Immature natural killer cell (primary cell): ENCODE results near the gene EEF1E1. TPM values are rescaled to one million over a fixed set of nuclear protein-coding genes. Genes with fewer than 3 reads are reported as not detected.
"Not testable (repeated sequence)": the region's sequence is repeated elsewhere in the genome, so short reads cannot be mapped to it uniquely, and the experiment has no call there.

Experiments used
- DNase-seq, 3 donors: peaks; one replicate each; pipeline ENCODE4 v3.0.0; 2022; ENCODE audit warnings: mixed read lengths in 1 of 3
- H3K27ac Mint-ChIP-seq, 6 donors: one replicate each; pipeline ENCODE4 v1.8.0; 2020; ENCODE audit warnings: mixed read lengths in 6 of 6, mild to moderate bottlenecking in 5 of 6, inconsistent platforms in 4 of 6, moderate library complexity in 3 of 6
- H3K27me3 Mint-ChIP-seq, 3 donors: one replicate each; pipeline ENCODE4 v1.8.0; 2020 to 2021; ENCODE audit warnings: low read depth in 3 of 3, mild to moderate bottlenecking in 3 of 3, mixed read lengths in 3 of 3, moderate library complexity in 3 of 3, inconsistent platforms in 1 of 3
- H3K36me3 Mint-ChIP-seq, 3 donors: one replicate each; pipeline ENCODE4 v1.8.0; 2020; ENCODE audit warnings: mixed read lengths in 3 of 3, inconsistent platforms in 2 of 3, mild to moderate bottlenecking in 2 of 3
- H3K4me1 Mint-ChIP-seq, 2 donors: one replicate each; pipeline ENCODE4 v1.8.0; 2020; ENCODE audit warnings: inconsistent platforms in 2 of 2, mild to moderate bottlenecking in 2 of 2, mixed read lengths in 2 of 2, moderate library complexity in 1 of 2
- H3K4me3 Mint-ChIP-seq, 5 donors: one replicate each; pipeline ENCODE4 v1.8.0; 2020; ENCODE audit warnings: mild to moderate bottlenecking in 5 of 5, mixed read lengths in 5 of 5, inconsistent platforms in 3 of 5, moderate library complexity in 3 of 5
- H3K9me3 Mint-ChIP-seq, 6 donors: one replicate each; pipeline ENCODE4 v1.8.0; 2020; ENCODE audit warnings: mild to moderate bottlenecking in 6 of 6, mixed read lengths in 6 of 6, inconsistent platforms in 4 of 6, moderate library complexity in 3 of 6
- polyA plus RNA-seq, 3 donors: library from polyadenylated mRNA; unstranded; fragments of 300-500 nt; fragmentation: Illumina TruSeq; gene quantifications; one replicate each; pipeline ENCODE4 v1.2.3, GENCODE V29; 2021

EEF1E1 gene
- polyA plus RNA-seq, 3 donors from 2014 or later: 34.2 to 94.0 (median 40.7) TPM

DNA sequence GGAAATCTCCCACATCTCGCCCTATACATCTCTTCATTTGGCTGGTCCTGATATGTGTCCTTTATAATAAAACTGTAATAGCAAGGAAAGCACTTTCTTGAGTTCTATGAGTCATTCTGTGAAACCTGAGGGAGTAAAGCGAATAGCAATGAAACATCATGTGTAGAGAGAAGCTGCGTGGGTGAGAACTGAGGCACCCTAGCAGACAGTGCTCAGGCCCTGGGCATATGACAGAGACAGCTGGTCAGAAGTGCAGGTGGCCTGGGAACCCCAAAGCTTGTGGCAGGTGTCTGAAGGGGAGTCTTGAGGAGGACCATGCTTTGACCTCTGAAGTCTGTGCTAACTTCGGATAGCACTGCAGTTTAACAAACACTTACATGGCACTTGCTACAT is 36.8 kb downstream of the EEF1E1 start:
- H3K27ac Mint-ChIP-seq: peak overlapping the region in 3 of 6 donors; percentile 8 to 98 (median 98)
- H3K36me3 Mint-ChIP-seq: no peaks in the 10 kb centered on the region

GRCh38 chr6:8064638-8065518 is 37.5 kb downstream of the EEF1E1 start:
- H3K27ac Mint-ChIP-seq: peak overlapping the region; percentile 91 to 98 (median 98)
- H3K36me3 Mint-ChIP-seq: peaks cover 5% of the 10 kb centered on the region in 3 donors
- H3K4me1 Mint-ChIP-seq: peaks cover 24 to 36% of the 10 kb centered on the region in 2 donors
- H3K27me3 Mint-ChIP-seq: peaks cover 3 to 14% (median 5%) of the 10 kb centered on the region in 3 donors
- DNase-seq: no peak
- H3K9me3 Mint-ChIP-seq: no peaks in the 10 kb centered on the region
- peak overlapping the region; percentile 91 to 94 (median 94) for H3K4me3 Mint-ChIP-seq

More for the DNA sequence above, 36.8 kb downstream of the EEF1E1 start:
- H3K27me3 Mint-ChIP-seq: peaks cover 3 to 13% (median 5%) of the 10 kb centered on the region in 3 donors
- peaks cover 24 to 30% of the 10 kb centered on the region in 2 donors for H3K4me1 Mint-ChIP-seq
- H3K4me3 Mint-ChIP-seq: peak overlapping the region in 2 of 5 donors; percentile 1 to 94
- no peaks in the 10 kb centered on the region for H3K9me3 Mint-ChIP-seq
- DNase-seq: no peak

DNA sequence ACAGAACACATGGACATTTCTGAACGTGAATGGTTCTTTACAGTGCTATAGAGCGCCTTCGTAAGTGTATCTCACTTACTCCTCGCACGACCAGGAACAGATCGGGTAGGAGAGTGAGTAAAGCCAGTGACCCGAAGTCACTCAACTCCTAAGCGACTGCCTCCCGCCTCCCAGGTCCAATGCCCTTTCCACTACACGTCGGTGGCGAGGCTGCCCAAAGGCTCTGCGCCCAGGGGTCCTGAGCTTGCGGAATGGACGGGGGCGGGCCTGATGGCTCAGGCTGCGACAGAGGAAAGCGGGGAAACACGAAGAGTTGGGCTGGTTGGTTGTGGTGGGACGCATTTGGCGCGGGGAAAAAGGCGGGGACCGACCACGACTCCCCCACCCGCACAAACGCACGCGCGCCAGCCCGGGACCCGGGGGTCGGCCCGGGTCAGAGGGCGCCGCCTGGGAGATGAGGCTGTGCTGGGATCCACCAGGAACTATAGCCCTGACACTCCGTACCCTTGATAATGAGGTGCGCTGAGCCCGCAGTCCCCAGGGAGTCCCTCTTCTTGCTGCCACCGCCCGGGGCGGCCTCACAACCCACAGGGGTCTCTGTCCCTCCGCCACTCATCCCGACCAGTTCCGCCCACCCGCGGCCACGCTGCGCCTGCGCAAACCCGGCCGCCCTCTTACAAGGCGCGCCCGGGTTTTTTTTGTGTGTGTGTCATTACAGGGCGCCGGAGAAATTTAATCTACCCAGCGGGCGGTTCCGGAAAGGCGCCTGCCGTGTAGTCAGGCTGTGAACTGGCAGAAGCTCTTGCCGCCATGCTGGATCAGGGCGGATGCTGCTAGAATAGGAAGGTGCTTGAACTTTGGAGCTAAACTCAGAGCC is 38.3 kb downstream of the EEF1E1 start, which contains the start of gene BLOC1S5:
Gene BLOC1S5, minus strand, starts transcription at position 629 of the 877 bp plus-strand sequence. Its CDS starts 13 bp downstream, at position 616.
- H3K27ac Mint-ChIP-seq: peak within 1 kb of the TSS; percentile 91 to 98 (median 98)
- peaks cover 5% of the 10 kb centered on the region in 3 donors for H3K36me3 Mint-ChIP-seq
- H3K4me1 Mint-ChIP-seq: peaks cover 24 to 37% of the 10 kb centered on the region in 2 donors
- DNase-seq: peak; percentile 96 to 97 (median 96)
- H3K27me3 Mint-ChIP-seq: peaks cover 3 to 14% (median 5%) of the 10 kb centered on the region in 3 donors
- H3K4me3 Mint-ChIP-seq: peak within 1 kb of the TSS; percentile 91 to 94 (median 94)
- H3K9me3 Mint-ChIP-seq: no peaks in the 10 kb centered on the region

- Mint-ChIP-seq H3K9me3 (no peaks in the 10 kb centered on the region), H3K4me1 (peaks cover 24 to 41% of the 10 kb centered on the region in 2 donors), H3K4me3 (no peak overlapping the region), H3K36me3 (peaks cover 5 to 8% (median 5%) of the 10 kb centered on the region in 3 donors), H3K27ac (peak overlapping the region in 3 of 6 donors; percentile 2 to 96 (median 21)), H3K27me3 (peaks cover 3 to 14% (median 5%) of the 10 kb centered on the region in 3 donors)
- DNase-seq: no peak
Observed at GRCh38 chr6:8061736-8062135, 40.6 kb downstream of the EEF1E1 start.

GRCh38 chr6:8060346-8060745 is 42.0 kb downstream of the EEF1E1 start:
- peaks cover 5 to 8% (median 5%) of the 10 kb centered on the region in 3 donors for H3K36me3 Mint-ChIP-seq
- peaks cover 3 to 9% (median 5%) of the 10 kb centered on the region in 3 donors for H3K27me3 Mint-ChIP-seq
- H3K9me3 Mint-ChIP-seq: no peaks in the 10 kb centered on the region
- no peak for DNase-seq
- H3K27ac Mint-ChIP-seq: peak overlapping the region in 2 of 6 donors; percentile 29 to 71
- H3K4me3 Mint-ChIP-seq: no peak overlapping the region
- H3K4me1 Mint-ChIP-seq: peaks cover 22 to 38% of the 10 kb centered on the region in 2 donors

DNA sequence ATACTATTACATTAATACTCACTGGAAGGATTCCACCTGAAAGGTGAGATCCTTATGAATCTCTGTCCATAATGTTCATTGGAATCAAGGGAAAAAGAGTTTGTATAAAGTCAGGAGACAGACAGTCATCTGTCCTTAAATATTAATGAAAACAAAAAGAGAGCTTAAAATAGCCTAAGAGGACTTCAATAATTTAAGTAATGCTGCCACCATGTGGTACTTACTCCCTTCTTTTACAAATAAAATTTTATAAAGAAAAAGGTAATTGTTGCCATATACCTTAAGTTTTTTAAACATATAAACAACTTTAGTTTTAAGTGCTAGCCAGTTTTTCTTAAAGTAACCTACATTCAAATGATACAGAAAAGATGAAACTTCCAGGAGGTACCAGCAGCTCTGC is 43.2 kb downstream of the EEF1E1 start:
- Mint-ChIP-seq H3K9me3 (no peaks in the 10 kb centered on the region), H3K4me1 (peaks cover 11 to 26% of the 10 kb centered on the region in 2 donors), H3K27ac (no peak overlapping the region), H3K36me3 (peaks cover 7 to 8% (median 7%) of the 10 kb centered on the region in 3 donors), H3K4me3 (no peak overlapping the region), H3K27me3 (peaks cover under 1 to 4% (median 2%) of the 10 kb centered on the region in 3 donors)
- no peak for DNase-seq

- H3K27ac Mint-ChIP-seq: no peak overlapping the region
- no peak for DNase-seq
- no peaks in the 10 kb centered on the region for H3K9me3 Mint-ChIP-seq
- H3K27me3 Mint-ChIP-seq: peaks cover 0 to 3% (median 0%) of the 10 kb centered on the region in 3 donors
- no peak overlapping the region for H3K4me3 Mint-ChIP-seq
- peaks cover 8 to 9% (median 8%) of the 10 kb centered on the region in 3 donors for H3K36me3 Mint-ChIP-seq
- H3K4me1 Mint-ChIP-seq: peaks cover 2 to 16% of the 10 kb centered on the region in 2 donors
Observed at GRCh38 chr6:8057793-8058192, 44.6 kb downstream of the EEF1E1 start.

- Mint-ChIP-seq H3K4me3 (no peak overlapping the region), H3K36me3 (peaks cover 8 to 11% (median 9%) of the 10 kb centered on the region in 3 donors), H3K9me3 (no peaks in the 10 kb centered on the region)
Observed at GRCh38 chr6:8057263-8057662, 45.1 kb downstream of the EEF1E1 start.

GRCh38 chr6:8054276-8054675 is 48.1 kb downstream of the EEF1E1 start:
- H3K36me3 Mint-ChIP-seq: peaks cover 3 to 17% (median 15%) of the 10 kb centered on the region in 3 donors
- H3K9me3 Mint-ChIP-seq: no peaks in the 10 kb centered on the region
- H3K4me1 Mint-ChIP-seq: peaks cover 0 to 4% of the 10 kb centered on the region in 2 donors
- no peak for DNase-seq
- peak overlapping the region in 1 of 6 donors; percentile 1 for H3K27ac Mint-ChIP-seq
- H3K4me3 Mint-ChIP-seq: no peak overlapping the region
- H3K27me3 Mint-ChIP-seq: no peaks in the 10 kb centered on the region

More at GRCh38 chr6:8057263-8057662, 45.1 kb downstream of the EEF1E1 start:
- no peak for DNase-seq
- Mint-ChIP-seq H3K4me1 (peaks cover 0 to 11% of the 10 kb centered on the region in 2 donors), H3K27me3 (peaks cover 0 to 3% (median 0%) of the 10 kb centered on the region in 3 donors), H3K27ac (no peak overlapping the region)

DNA sequence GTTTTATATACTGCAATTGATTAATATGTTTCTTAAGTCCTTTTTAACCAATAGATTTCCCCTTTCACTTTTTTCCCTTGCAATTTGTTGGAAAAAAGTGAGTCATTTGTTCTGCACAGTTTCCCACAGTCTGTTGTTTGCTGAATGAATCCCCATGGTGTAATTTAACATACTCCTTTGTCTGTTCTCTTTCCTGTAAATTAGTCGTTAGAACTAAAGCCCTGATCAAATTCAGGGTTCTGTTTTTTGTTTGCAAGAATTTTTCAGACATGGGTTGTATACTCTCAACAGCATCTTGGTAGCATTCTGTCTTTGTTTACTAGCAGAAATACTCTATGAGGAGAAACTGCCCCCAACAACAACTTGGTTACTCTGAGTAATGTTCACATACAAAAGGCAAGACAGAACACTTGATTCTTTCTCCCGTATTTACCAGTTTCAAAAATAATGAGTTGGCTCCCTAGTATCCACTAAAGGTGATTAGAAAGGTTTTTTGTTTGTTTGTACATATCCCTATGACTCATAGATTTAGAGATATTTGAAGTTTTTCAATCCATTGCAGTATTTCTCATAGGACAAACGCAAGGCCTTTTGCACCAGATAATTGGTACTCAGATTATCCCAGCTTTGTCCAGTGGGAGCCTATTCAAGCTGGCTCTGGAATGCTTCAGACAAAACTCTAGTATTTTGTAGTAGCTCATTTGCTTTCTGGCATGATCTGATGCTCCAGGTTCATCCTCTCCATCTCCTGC is 54.6 kb downstream of the EEF1E1 start:
- Mint-ChIP-seq H3K9me3 (peaks cover 0 to 5% (median 0%) of the 10 kb centered on the region in 6 donors), H3K4me1 (peaks cover 0 to 8% of the 10 kb centered on the region in 2 donors), H3K4me3 (no peak overlapping the region), H3K27me3 (no peaks in the 10 kb centered on the region), H3K36me3 (peaks cover 21 to 52% (median 40%) of the 10 kb centered on the region in 3 donors), H3K27ac (no peak overlapping the region)
- no peak for DNase-seq

GRCh38 chr6:8045769-8046168 is 56.6 kb downstream of the EEF1E1 start:
- H3K27ac Mint-ChIP-seq, H3K9me3 Mint-ChIP-seq, H3K4me3 Mint-ChIP-seq, H3K27me3 Mint-ChIP-seq, DNase-seq: not testable (repeated sequence)
- Mint-ChIP-seq H3K4me1 (peaks cover 0 to 10% of the 10 kb centered on the region in 2 donors), H3K36me3 (peaks cover 24 to 48% (median 40%) of the 10 kb centered on the region in 3 donors)

GRCh38 chr6:8043221-8043620 is 59.1 kb downstream of the EEF1E1 start:
- Mint-ChIP-seq H3K4me3 (no peak overlapping the region), H3K36me3 (peaks cover 40 to 55% (median 47%) of the 10 kb centered on the region in 3 donors)

More at GRCh38 chr6:8043221-8043620, 59.1 kb downstream of the EEF1E1 start:
- DNase-seq: no peak
- H3K27ac Mint-ChIP-seq: no peak overlapping the region
- H3K9me3 Mint-ChIP-seq: peaks cover 0 to 5% (median 0%) of the 10 kb centered on the region in 6 donors
- H3K27me3 Mint-ChIP-seq: no peaks in the 10 kb centered on the region
- peaks cover 0 to 11% of the 10 kb centered on the region in 2 donors for H3K4me1 Mint-ChIP-seq
